ENCODE data around the gene GUK1. TPM values are rescaled to one million over a fixed set of nuclear protein-coding genes. Genes with fewer than 3 reads are reported as not detected.
A peak's percentile ranks its signal among the peaks of the same experiment; 100 is the strongest.
"Not testable (repeated sequence)": the region's sequence is repeated elsewhere in the genome, so short reads cannot be mapped to it uniquely, and the experiment has no call there.

GUK1 gene
- total RNA-seq, 4 donors from 2014 or later = 292 to 354 (median 305) TPM

DNA sequence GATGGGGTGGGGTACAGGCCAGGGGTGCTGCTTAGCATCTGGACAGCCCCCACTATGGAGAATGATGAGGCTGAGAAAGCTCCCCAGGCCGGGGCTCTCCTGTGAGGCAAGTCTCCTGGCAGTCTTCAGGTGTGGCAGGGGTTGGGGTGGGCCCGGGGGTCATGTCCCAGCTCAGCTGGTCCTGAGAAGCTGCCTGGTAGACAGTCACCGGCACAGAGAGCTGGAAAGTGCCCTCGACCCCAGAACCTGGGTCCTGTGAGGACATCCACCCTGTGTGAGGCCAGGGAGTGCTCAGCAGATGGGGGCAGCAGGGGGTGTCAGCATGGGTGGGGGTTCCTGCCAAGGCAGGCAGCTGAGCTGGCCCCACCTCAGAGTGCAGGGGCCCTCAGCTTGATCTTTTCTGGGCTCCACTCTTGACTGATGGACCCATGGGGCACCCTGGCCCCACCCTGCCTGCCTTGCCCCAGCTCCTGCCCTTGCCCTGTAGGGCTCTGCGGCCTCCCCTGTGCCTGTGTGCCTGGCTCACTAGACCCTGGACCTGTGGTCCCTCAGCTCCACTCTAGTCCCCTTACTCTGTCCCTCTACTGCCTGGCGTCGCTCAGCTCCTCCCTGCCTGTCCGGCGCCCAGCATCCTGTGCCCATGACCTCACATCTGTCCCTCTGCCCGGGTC is 31.3 kb downstream of the GUK1 start:
- no peak for DNase-seq (ENCODE audit: extremely low spot score)
- WGBS = 79% methylated on average over 10 of the region's 10 CpGs
- H3K9me3 ChIP-seq = no peaks in the 10 kb centered on the region
- TF ChIP-seq, protein P1, sequence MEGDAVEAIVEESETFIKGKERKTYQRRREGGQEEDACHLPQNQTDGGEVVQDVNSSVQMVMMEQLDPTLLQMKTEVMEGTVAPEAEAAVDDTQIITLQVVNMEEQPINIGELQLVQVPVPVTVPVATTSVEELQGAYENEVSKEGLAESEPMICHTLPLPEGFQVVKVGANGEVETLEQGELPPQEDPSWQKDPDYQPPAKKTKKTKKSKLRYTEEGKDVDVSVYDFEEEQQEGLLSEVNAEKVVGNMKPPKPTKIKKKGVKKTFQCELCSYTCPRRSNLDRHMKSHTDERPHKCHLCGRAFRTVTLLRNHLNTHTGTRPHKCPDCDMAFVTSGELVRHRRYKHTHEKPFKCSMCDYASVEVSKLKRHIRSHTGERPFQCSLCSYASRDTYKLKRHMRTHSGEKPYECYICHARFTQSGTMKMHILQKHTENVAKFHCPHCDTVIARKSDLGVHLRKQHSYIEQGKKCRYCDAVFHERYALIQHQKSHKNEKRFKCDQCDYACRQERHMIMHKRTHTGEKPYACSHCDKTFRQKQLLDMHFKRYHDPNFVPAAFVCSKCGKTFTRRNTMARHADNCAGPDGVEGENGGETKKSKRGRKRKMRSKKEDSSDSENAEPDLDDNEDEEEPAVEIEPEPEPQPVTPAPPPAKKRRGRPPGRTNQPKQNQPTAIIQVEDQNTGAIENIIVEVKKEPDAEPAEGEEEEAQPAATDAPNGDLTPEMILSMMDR (IDR thresholded peaks at IDR 0.05) = no peak
- TF ChIP-seq POLR2A (IDR thresholded peaks at IDR 0.05; ENCODE audit: low read depth) (no peak), EP300 (IDR thresholded peaks at IDR 0.05) (no peak), POLR2AphosphoS5 (IDR thresholded peaks at IDR 0.05) (no peak)
- H3K36me3 ChIP-seq = peaks cover 4 to 33% (median 18%) of the 10 kb centered on the region in 4 donors
- intact Hi-C loops (cut with DNase I) = no loop called here
- H3K27me3 ChIP-seq = no peaks in the 10 kb centered on the region
- H3K4me3 ChIP-seq = no peak overlapping the region
- H3K4me1 ChIP-seq = peaks cover 6 to 22% (median 17%) of the 10 kb centered on the region in 4 donors
- H3K27ac ChIP-seq (replicated peaks in 1 of 4) = no peak overlapping the region

DNA sequence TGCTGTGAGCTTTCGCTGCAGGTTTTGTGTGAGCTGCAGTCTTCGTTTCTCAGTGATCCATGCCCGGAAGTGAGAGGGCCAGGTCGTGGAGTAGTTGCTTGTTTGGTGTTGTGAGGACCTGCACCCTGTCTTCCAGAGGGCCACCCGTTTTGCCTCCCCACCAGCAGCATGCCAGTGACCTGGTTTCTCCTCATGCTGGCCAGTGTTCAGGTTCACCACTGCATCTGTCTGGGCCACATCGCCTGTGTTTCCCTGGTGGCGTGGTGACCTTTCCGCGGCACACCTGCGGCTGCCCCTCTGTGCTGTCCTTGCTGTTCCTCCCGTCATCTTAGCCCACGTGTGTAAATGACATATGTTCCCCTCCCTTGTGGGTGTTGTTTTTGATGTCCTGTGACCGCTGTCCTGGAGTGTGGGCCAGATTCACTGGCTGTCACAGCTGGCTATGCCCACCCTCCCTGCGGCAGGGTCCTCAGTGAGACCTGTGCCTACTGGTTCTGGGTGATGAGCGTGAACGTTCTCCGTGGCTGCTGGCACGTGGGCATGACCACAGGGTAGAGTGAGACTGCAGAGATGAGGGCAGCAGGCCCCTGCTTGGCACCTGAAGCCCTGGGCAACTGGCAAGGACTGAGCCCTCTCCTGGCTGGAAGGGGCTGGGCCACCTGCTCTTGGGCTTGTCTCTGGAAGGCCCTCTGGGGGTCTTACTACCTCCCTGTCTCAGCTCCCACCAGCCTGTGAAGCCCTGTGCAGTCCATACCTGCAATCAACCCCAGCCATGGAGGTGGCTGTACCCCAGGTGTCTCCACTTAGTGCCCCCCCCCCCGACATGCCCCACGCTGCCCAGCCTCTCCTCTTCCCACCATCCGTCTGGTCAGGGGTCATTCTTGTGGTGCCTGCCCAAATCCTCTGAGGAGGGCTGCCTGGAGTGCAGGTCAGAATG is 32.8 kb downstream of the GUK1 start:
- Histone ChIP-seq H3K27me3 (no peaks in the 10 kb centered on the region), H3K4me1 (peaks cover 0 to 12% (median 8%) of the 10 kb centered on the region in 4 donors), H3K27ac (replicated peaks in 1 of 4) (no peak overlapping the region), H3K36me3 (peaks cover 4 to 40% (median 22%) of the 10 kb centered on the region in 4 donors), H3K4me3 (no peak overlapping the region), H3K9me3 (no peaks in the 10 kb centered on the region)
- no peak for DNase-seq (ENCODE audit: extremely low spot score)
- TF ChIP-seq, protein P1 (IDR thresholded peaks at IDR 0.05) = no peak
- no peak for TF ChIP-seq POLR2AphosphoS5 (IDR thresholded peaks at IDR 0.05)
- no peak for TF ChIP-seq POLR2A (IDR thresholded peaks at IDR 0.05; ENCODE audit: low read depth)
- TF ChIP-seq EP300 (IDR thresholded peaks at IDR 0.05) = no peak
- intact Hi-C loops (cut with DNase I) = no loop called here
- WGBS = 85% methylated on average over 11 of the region's 21 CpGs

GRCh38 chr1:228173528-228174481 is 33.7 kb downstream of the GUK1 start:
- H3K27me3 ChIP-seq; DNase-seq (ENCODE audit: extremely low spot score); H3K4me3 ChIP-seq; H3K9me3 ChIP-seq; intact Hi-C loops (cut with DNase I): not testable (repeated sequence)
- peaks cover 4 to 40% (median 22%) of the 10 kb centered on the region in 4 donors for H3K36me3 ChIP-seq
- peaks cover 0 to 14% (median 9%) of the 10 kb centered on the region in 4 donors for H3K4me1 ChIP-seq
- H3K27ac ChIP-seq (replicated peaks in 1 of 4) = peak overlapping the region in 1 of 4 donors; percentile 19
- WGBS = 33% methylated on average over 3 of the region's 69 CpGs

- Histone ChIP-seq H3K27me3 (no peaks in the 10 kb centered on the region), H3K9me3 (no peaks in the 10 kb centered on the region), H3K27ac (replicated peaks in 1 of 4) (no peak overlapping the region), H3K4me1 (peaks cover 0 to 17% (median 9%) of the 10 kb centered on the region in 4 donors), H3K36me3 (peaks cover 4 to 40% (median 20%) of the 10 kb centered on the region in 4 donors), H3K4me3 (peak overlapping the region in 1 of 4 donors; percentile 5)
- no peak for DNase-seq (ENCODE audit: extremely low spot score)
- 99% methylated on average over 12 of the region's 52 CpGs for WGBS
- TF ChIP-seq EP300 (IDR thresholded peaks at IDR 0.05) (no peak), POLR2A (IDR thresholded peaks at IDR 0.05; ENCODE audit: low read depth) (no peak), POLR2AphosphoS5 (IDR thresholded peaks at IDR 0.05) (no peak)
- TF ChIP-seq, protein P1 (IDR thresholded peaks at IDR 0.05) = no peak
- intact Hi-C loops (cut with DNase I) = no loop called here
Observed at GRCh38 chr1:228174482-228175315, 34.6 kb downstream of the GUK1 start.

All from esophagus muscularis mucosa (tissue), 4 donors.